HepG2 (cell line): ENCODE measurements around the gene TULP3. TPM values are rescaled to one million over a fixed set of nuclear protein-coding genes. Genes with fewer than 3 reads are reported as not detected.

ENCODE experiments used
- CEBPB ChIP-seq: IDR thresholded peaks from 2 replicates; pipeline ENCODE4 v1.6.1; 2011; ENCODE audit warnings: low read depth, low read length, improper control_type of control experiment, borderline replicate concordance
- E2F5 ChIP-seq: sonication (generic); formaldehyde crosslinking; conservative IDR thresholded peaks from 2 replicates; pipeline ENCODE4 v1.4.0; 2020; ENCODE audit warnings: missing genetic modification reagents
- FOXO4 ChIP-seq: sonication (generic); formaldehyde crosslinking; conservative IDR thresholded peaks from 2 replicates; pipeline ENCODE4 v1.8.1; 2023; ENCODE audit warnings: missing genetic modification reagents
- GATAD1 ChIP-seq: IDR thresholded peaks from 2 replicates; pipeline ENCODE4 v1.6.1; 2016; ENCODE audit warnings: missing genetic modification reagents, missing compliant biosample characterization
- HIVEP1 ChIP-seq: sonication (generic); formaldehyde crosslinking; IDR thresholded peaks from 2 replicates; pipeline ENCODE4 v1.4.0; 2020; ENCODE audit warnings: mild to moderate bottlenecking, missing genetic modification reagents
- JARID2 ChIP-seq: sonication (generic); formaldehyde crosslinking; IDR thresholded peaks from 2 replicates; pipeline ENCODE4 v1.8.1; 2023; ENCODE audit warnings: missing genetic modification reagents, inconsistent platforms; ENCODE audit not compliant: insufficient replicate concordance
- KIAA2018 ChIP-seq: sonication (generic); formaldehyde crosslinking; IDR thresholded peaks from 2 replicates; pipeline ENCODE4 v1.5.0; 2020; ENCODE audit warnings: mild to moderate bottlenecking, missing genetic modification reagents, borderline replicate concordance
- SOX5 ChIP-seq: IDR thresholded peaks from 2 replicates; pipeline ENCODE4 v1.6.1; 2016; ENCODE audit warnings: borderline replicate concordance
- SP5 ChIP-seq: IDR thresholded peaks from 2 replicates; pipeline ENCODE4 v1.6.1; 2016; ENCODE audit warnings: low read depth, borderline replicate concordance
- TP53 ChIP-seq: sonication (generic); formaldehyde crosslinking; conservative IDR thresholded peaks from 2 replicates; pipeline ENCODE4 v1.4.0; 2020; ENCODE audit warnings: missing genetic modification reagents
- TRAFD1 ChIP-seq: sonication (generic); formaldehyde crosslinking; IDR thresholded peaks from 2 replicates; pipeline ENCODE4 v1.5.1; 2020; ENCODE audit warnings: missing genetic modification reagents, mild to moderate bottlenecking, borderline replicate concordance
- ZBTB38 ChIP-seq: sonication (generic); formaldehyde crosslinking; IDR thresholded peaks from 2 replicates; pipeline ENCODE4 v1.5.1; 2020; ENCODE audit warnings: mild to moderate bottlenecking, missing genetic modification reagents
- ZFX ChIP-seq: sonication (generic); formaldehyde crosslinking; IDR thresholded peaks from 2 replicates; pipeline ENCODE4 v1.4.0; 2020; ENCODE audit warnings: mild to moderate bottlenecking, low read depth, missing genetic modification reagents, moderate library complexity
- ZNF354B ChIP-seq: sonication (generic); formaldehyde crosslinking; IDR thresholded peaks from 2 replicates; pipeline ENCODE4 v1.8.0; 2022; ENCODE audit warnings: mild to moderate bottlenecking, missing genetic modification reagents
- polyA plus RNA-seq, 8 experiments: library from polyadenylated mRNA; depleted of rRNA in 3 of 8; stranded (reverse) in 7 of 8; unstranded in 1 of 8; fragments of >200 nt; fragmentation: Illumina TruSeq in 4 of 8; extraction: Trizol in 4 of 8; gene quantifications; 2 replicates each; pipeline versions ENCODE4 v1.2.1 to v1.2.3, GENCODE V29; 2011 to 2016; ENCODE audit warnings: low read depth in 4 of 8, missing spikeins in 1 of 8, mixed read lengths in 1 of 8; ENCODE audit not compliant: insufficient read depth in 1 of 8
- total RNA-seq, 5 experiments: library from RNA; depleted of rRNA; stranded (reverse); fragments of >200 nt; fragmentation: Illumina TruSeq; extraction: Trizol; gene quantifications; 2 replicates each; pipeline ENCODE4 v1.2.3, GENCODE V29; 2016; ENCODE audit warnings: low read depth in 1 of 5
- TF ChIP-seq, protein P1 (sequence below): sonication (generic); formaldehyde crosslinking; IDR thresholded peaks from 2 replicates; pipeline ENCODE4 v1.4.0; 2020; ENCODE audit warnings: missing genetic modification reagents, borderline replicate concordance

Gene TULP3
- total and polyA plus RNA-seq, 2 of the 13 experiments (the other 11 are each of a cell fraction or from before 2014, with no cell fraction given), result 11.2 to 13.2 TPM

GRCh38 chr12:2876431-2877046 is 14.2 kb upstream of the TULP3 start (continued):
- TF ChIP-seq JARID2 (CRISPR knock-in tag) (no peak), GATAD1 (CRISPR knock-in tag) (no peak), KIAA2018 (CRISPR knock-in tag) (no peak), TRAFD1 (CRISPR knock-in tag) (no peak), CEBPB (no peak), ZFX (peak; percentile 91), SOX5 (CRISPR knock-in tag) (no peak), TP53 (no peak), FOXO4 (CRISPR knock-in tag) (0 out of 2 replicates have a peak, but pooled peaks have one; percentile 22), E2F5 (CRISPR knock-in tag) (0 out of 2 replicates have a peak, but pooled peaks have one; percentile 37), SP5 (no peak), ZBTB38 (CRISPR knock-in tag) (no peak), ZNF354B (no peak), HIVEP1 (CRISPR knock-in tag) (no peak)
- TF ChIP-seq, protein P1, sequence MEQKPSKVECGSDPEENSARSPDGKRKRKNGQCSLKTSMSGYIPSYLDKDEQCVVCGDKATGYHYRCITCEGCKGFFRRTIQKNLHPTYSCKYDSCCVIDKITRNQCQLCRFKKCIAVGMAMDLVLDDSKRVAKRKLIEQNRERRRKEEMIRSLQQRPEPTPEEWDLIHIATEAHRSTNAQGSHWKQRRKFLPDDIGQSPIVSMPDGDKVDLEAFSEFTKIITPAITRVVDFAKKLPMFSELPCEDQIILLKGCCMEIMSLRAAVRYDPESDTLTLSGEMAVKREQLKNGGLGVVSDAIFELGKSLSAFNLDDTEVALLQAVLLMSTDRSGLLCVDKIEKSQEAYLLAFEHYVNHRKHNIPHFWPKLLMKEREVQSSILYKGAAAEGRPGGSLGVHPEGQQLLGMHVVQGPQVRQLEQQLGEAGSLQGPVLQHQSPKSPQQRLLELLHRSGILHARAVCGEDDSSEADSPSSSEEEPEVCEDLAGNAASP (CRISPR knock-in tag), result no peak
